ENCODE data around the gene KLHL33. TPM values are rescaled to one million over a fixed set of nuclear protein-coding genes. Genes with fewer than 3 reads are reported as not detected.

KLHL33 gene
- total and polyA plus RNA-seq, 4 donors: 0.03 to 0.51 (median 0.16) TPM

- Histone ChIP-seq H3K27me3 (ENCODE audit: control insufficient read depth in 3 of 3, insufficient read depth in 3 of 3, low read length in 2 of 3) (no peaks in the 10 kb centered on the region), H3K36me3 (ENCODE audit: control insufficient read depth in 4 of 4, insufficient read depth in 4 of 4, low read length in 4 of 4) (peaks cover 0 to 9% (median 2%) of the 10 kb centered on the region in 4 donors), H3K4me1 (ENCODE audit: control insufficient read depth in 5 of 5, insufficient read depth in 5 of 5, low read length in 5 of 5) (peaks cover 0 to 14% (median 5%) of the 10 kb centered on the region in 5 donors), H3K27ac (ENCODE audit: low read depth in 1 of 2, low read length in 1 of 2) (peak overlapping the region; percentile 91 to 95), H3K9me3 (ENCODE audit: control insufficient read depth in 4 of 4, insufficient read depth in 3 of 4, low read length in 3 of 4) (no peaks in the 10 kb centered on the region), H3K4me3 (peak overlapping the region; percentile 55), H3K9ac (ENCODE audit: insufficient read depth in 1 of 2, low read length in 2 of 2) (peak overlapping the region; percentile 21 to 88)
- DNase-seq (peak in 2 of 3 donors; percentile 24 to 30), ATAC-seq (ENCODE audit: insufficient read depth, low FRiP score) (no peak)
- WGBS, 2 donors: 1 to 2% methylated on average over 7 of the region's 7 CpGs
- TF ChIP-seq CTCF (IDR thresholded peaks at IDR 0.05; ENCODE audit: control extremely low read depth, extremely low read depth): no peak
Measured at GRCh38 chr14:20412411-20412810, 23.6 kb downstream of the KLHL33 start.

- no peaks in the 10 kb centered on the region for H3K27me3 ChIP-seq (ENCODE audit: control insufficient read depth in 3 of 3, insufficient read depth in 3 of 3, low read length in 2 of 3)
- H3K9ac ChIP-seq (ENCODE audit: insufficient read depth in 1 of 2, low read length in 2 of 2): no peak overlapping the region
- ATAC-seq (ENCODE audit: insufficient read depth, low FRiP score) (no peak), DNase-seq (no peak)
- peaks cover 0 to 13% (median 3%) of the 10 kb centered on the region in 5 donors for H3K4me1 ChIP-seq (ENCODE audit: control insufficient read depth in 5 of 5, insufficient read depth in 5 of 5, low read length in 5 of 5)
- no peaks in the 10 kb centered on the region for H3K9me3 ChIP-seq (ENCODE audit: control insufficient read depth in 4 of 4, insufficient read depth in 3 of 4, low read length in 3 of 4)
- H3K27ac ChIP-seq (ENCODE audit: low read depth in 1 of 2, low read length in 1 of 2): no peak overlapping the region
- H3K4me3 ChIP-seq: no peak overlapping the region
- no peak for TF ChIP-seq CTCF (IDR thresholded peaks at IDR 0.05; ENCODE audit: control extremely low read depth, extremely low read depth)
- H3K36me3 ChIP-seq (ENCODE audit: control insufficient read depth in 4 of 4, insufficient read depth in 4 of 4, low read length in 4 of 4): peaks cover 13 to 28% (median 17%) of the 10 kb centered on the region in 4 donors
- 93 to 96% methylated on average over 2 of the region's 2 CpGs for WGBS, 2 donors
Measured at GRCh38 chr14:20409226-20409625, 26.7 kb downstream of the KLHL33 start.

GRCh38 chr14:20403521-20403920 is 32.4 kb downstream of the KLHL33 start:
- ATAC-seq (ENCODE audit: insufficient read depth, low FRiP score): no peak
- Histone ChIP-seq H3K27me3 (ENCODE audit: control insufficient read depth in 3 of 3, insufficient read depth in 3 of 3, low read length in 2 of 3) (no peaks in the 10 kb centered on the region), H3K36me3 (ENCODE audit: control insufficient read depth in 4 of 4, insufficient read depth in 4 of 4, low read length in 4 of 4) (peaks cover 29 to 53% (median 32%) of the 10 kb centered on the region in 4 donors), H3K27ac (ENCODE audit: low read depth in 1 of 2, low read length in 1 of 2) (no peak overlapping the region), H3K9ac (ENCODE audit: insufficient read depth in 1 of 2, low read length in 2 of 2) (no peak overlapping the region), H3K4me1 (ENCODE audit: control insufficient read depth in 5 of 5, insufficient read depth in 5 of 5, low read length in 5 of 5) (peaks cover 0 to 1% (median 0%) of the 10 kb centered on the region in 5 donors), H3K9me3 (ENCODE audit: control insufficient read depth in 4 of 4, insufficient read depth in 3 of 4, low read length in 3 of 4) (no peaks in the 10 kb centered on the region), H3K4me3 (no peak overlapping the region)
- DNase-seq: no peak
- TF ChIP-seq CTCF (IDR thresholded peaks at IDR 0.05; ENCODE audit: control extremely low read depth, extremely low read depth): no peak
- 90 to 91% methylated on average over 11 of the region's 11 CpGs for WGBS, 2 donors

Data from lung (tissue), 12 donors.